Gastrocnemius medialis (tissue), 4 donors: ENCODE data around the gene KDM3B. TPM values are rescaled to one million over a fixed set of nuclear protein-coding genes. Genes with fewer than 3 reads are reported as not detected.

Experiments used
- ATAC-seq, 2 donors: fragments of 150-250 bp; one replicate each; pipeline ENCODE4 v1.9.1; 2016
- DNase-seq, 2 donors: peaks; one replicate each; pipeline ENCODE4 v3.0.0-alpha.2; 2019
- H3K27ac ChIP-seq, 4 donors: fragments of 200-600 bp; sonication (generic); 1 replicate in 1 of 4; 2 replicates in 3 of 4; pipeline ENCODE4 v1.5.1; 2016 to 2018; ENCODE audit warnings: mild to moderate bottlenecking in 2 of 4, moderate library complexity in 1 of 4
- H3K27me3 ChIP-seq, 3 donors: fragments of 200-600 bp; sonication (generic) in 2 of 3; 1 replicate in 1 of 3; 2 replicates in 2 of 3; pipeline versions ENCODE4 v1.5.1 to v1.6.0; 2016 to 2019; ENCODE audit warnings: mild to moderate bottlenecking in 1 of 3, moderate library complexity in 1 of 3
- H3K36me3 ChIP-seq, 2 donors: fragments of 200-600 bp; sonication (generic) in 1 of 2; one replicate each; pipeline ENCODE4 v1.5.1; 2017 to 2018
- H3K4me1 ChIP-seq, 2 donors: fragments of 200-600 bp; sonication (generic) in 1 of 2; one replicate each; pipeline ENCODE4 v1.5.1; 2016 to 2017; ENCODE audit warnings: mild to moderate bottlenecking in 2 of 2
- H3K4me3 ChIP-seq, 4 donors: fragments of 200-600 bp; sonication (generic) in 3 of 4; 1 replicate in 1 of 4; 2 replicates in 3 of 4; pipeline ENCODE4 v1.5.1; 2016 to 2019; ENCODE audit warnings: mild to moderate bottlenecking in 2 of 4
- H3K9me3 ChIP-seq, 3 donors: fragments of 200-600 bp; sonication (generic) in 2 of 3; 1 replicate in 1 of 3; 2 replicates in 2 of 3; pipeline ENCODE4 v1.5.1; 2016 to 2019
- POLR2A ChIP-seq, 2 donors: fragments of 450-650 bp; IDR thresholded peaks; one replicate each; pipeline ENCODE4 v1.6.1; 2017; ENCODE audit warnings: antibody characterized with exemption in 2 of 2, mild to moderate bottlenecking in 2 of 2, moderate library complexity in 2 of 2
- in situ Hi-C, 4 donors: fragments of 200-750 bp; cut with MboI; loops; one replicate each; pipeline versions ENCODE4 v1.15.0 to v1.8.0; 2017; ENCODE audit warnings: low sequenced_read_pairs in 4 of 4
- intact Hi-C: fragments of 100-400 bp; cut with DNase I; formaldehyde crosslinking; loops from one replicate; pipeline ENCODE4 v1.15.1; 2023; ENCODE audit warnings: low total_unique reads
- total RNA-seq, 4 donors: library from RNA; depleted of rRNA; stranded (reverse); fragments of >200 nt; gene quantifications; one replicate each; pipeline versions ENCODE4 v1.1.0 to v1.2.3, GENCODE V29; 2016
- TF ChIP-seq, protein P1 (sequence below), 5 experiments: fragments of 450-650 bp in 3 of 5; fragments of 200-600 bp in 2 of 5; sonication (generic) in 2 of 5; IDR thresholded peaks in 4 of 5; conservative IDR thresholded peaks in 1 of 5; 1 replicate in 4 of 5; 2 replicates in 1 of 5; pipeline ENCODE4 v1.5.1; 2016 to 2019; ENCODE audit warnings: antibody characterized with exemption in 5 of 5, mild to moderate bottlenecking in 3 of 5, moderate library complexity in 3 of 5

KDM3B gene
- total RNA-seq, 4 donors from 2014 or later: 49.4 to 100 (median 74.2) TPM

DNA sequence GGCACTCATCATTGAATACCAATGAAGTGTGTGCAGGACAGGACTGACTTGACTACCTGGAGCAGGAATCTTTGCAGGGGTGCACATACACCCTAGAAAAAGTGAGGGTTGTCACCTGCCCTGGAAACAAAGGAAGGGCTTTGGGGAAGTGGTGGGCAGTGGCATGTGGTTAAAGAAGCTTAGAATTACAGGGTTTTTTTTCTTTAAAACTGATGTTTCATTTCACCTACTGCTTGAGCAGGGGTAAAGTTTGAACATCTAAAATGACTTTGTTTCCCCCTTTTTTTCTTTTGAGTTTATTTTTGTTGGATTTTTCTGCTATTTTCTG is 2.0 kb upstream of the KDM3B start:
- H3K4me3 ChIP-seq: no peak overlapping the region
- H3K27ac ChIP-seq: peak overlapping the region; percentile 89 to 98 (median 95)
- H3K36me3 ChIP-seq: peaks cover 0 to 34% of the 10 kb centered on the region in 2 donors
- intact Hi-C loops (loop anchor here (5.0 kb wide), 3 partner anchors 42 to 128 kb away; no protein-coding TSS in a partner anchor), in situ Hi-C loops (no loop called here)
- H3K27me3 ChIP-seq: no peaks in the 10 kb centered on the region
- TF ChIP-seq POLR2A (IDR thresholded peaks at IDR 0.05): no peak
- TF ChIP-seq, protein P1, sequence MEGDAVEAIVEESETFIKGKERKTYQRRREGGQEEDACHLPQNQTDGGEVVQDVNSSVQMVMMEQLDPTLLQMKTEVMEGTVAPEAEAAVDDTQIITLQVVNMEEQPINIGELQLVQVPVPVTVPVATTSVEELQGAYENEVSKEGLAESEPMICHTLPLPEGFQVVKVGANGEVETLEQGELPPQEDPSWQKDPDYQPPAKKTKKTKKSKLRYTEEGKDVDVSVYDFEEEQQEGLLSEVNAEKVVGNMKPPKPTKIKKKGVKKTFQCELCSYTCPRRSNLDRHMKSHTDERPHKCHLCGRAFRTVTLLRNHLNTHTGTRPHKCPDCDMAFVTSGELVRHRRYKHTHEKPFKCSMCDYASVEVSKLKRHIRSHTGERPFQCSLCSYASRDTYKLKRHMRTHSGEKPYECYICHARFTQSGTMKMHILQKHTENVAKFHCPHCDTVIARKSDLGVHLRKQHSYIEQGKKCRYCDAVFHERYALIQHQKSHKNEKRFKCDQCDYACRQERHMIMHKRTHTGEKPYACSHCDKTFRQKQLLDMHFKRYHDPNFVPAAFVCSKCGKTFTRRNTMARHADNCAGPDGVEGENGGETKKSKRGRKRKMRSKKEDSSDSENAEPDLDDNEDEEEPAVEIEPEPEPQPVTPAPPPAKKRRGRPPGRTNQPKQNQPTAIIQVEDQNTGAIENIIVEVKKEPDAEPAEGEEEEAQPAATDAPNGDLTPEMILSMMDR (IDR thresholded peaks at IDR 0.05 in 4 of 5, conservative IDR thresholded peaks at IDR 0.05 in 1 of 5): no peak
- H3K9me3 ChIP-seq: no peaks in the 10 kb centered on the region
- DNase-seq (no peak), ATAC-seq (no peak)
- H3K4me1 ChIP-seq: peaks cover 16 to 32% of the 10 kb centered on the region in 2 donors

DNA sequence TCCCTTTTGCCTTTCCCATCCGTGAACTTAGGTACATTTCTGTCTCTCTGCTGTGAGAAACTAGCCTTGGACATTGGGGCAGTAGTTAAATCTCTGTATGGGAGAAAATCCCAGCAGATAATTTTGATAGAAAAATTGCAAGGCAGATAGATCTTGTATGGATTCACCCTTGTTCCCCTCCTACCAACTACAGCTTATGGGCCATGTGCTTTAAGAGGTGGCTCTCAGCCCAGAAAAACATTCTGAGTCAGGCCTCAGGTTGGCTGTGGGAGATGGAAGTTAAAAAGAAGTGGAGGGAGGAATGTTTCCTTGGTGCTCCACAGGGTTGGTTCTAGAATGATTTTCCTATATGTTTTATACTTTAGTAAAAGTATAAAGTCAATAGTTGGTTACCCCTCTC is 1.4 kb upstream of the KDM3B start:
- Histone ChIP-seq H3K4me1 (peaks cover 17 to 37% of the 10 kb centered on the region in 2 donors), H3K27me3 (no peaks in the 10 kb centered on the region), H3K36me3 (peaks cover 0 to 28% of the 10 kb centered on the region in 2 donors), H3K27ac (peak overlapping the region; percentile 89 to 98 (median 95)), H3K9me3 (no peaks in the 10 kb centered on the region), H3K4me3 (no peak overlapping the region)
- no peak for ATAC-seq
- TF ChIP-seq POLR2A (IDR thresholded peaks at IDR 0.05): no peak
- TF ChIP-seq, protein P1 (IDR thresholded peaks at IDR 0.05 in 4 of 5, conservative IDR thresholded peaks at IDR 0.05 in 1 of 5): no peak
- intact Hi-C loops (loop anchor here (5.0 kb wide), 3 partner anchors 41 to 129 kb away; no protein-coding TSS in a partner anchor), in situ Hi-C loops (no loop called here)
- no peak for DNase-seq

DNA sequence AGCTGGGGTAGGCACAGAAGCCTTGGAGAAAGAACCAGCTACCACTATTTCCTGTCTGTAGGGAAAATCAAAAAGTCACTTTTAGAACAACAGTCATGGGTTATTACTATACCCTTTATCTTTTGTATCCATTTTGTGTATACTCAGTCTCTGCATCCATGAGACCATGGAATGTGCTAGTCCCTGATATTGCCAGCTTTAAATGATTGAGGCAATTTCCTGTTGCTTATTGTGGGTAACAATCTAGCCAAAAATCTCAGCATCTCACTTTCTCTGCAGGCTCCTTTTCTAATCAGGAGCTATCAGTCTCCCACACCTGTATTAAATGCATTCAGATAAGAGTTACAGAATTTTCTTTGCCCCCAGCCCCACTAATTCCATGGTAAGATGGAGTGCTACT is 968 bp upstream of the KDM3B start:
- in situ Hi-C loops: no loop called here

DNA sequence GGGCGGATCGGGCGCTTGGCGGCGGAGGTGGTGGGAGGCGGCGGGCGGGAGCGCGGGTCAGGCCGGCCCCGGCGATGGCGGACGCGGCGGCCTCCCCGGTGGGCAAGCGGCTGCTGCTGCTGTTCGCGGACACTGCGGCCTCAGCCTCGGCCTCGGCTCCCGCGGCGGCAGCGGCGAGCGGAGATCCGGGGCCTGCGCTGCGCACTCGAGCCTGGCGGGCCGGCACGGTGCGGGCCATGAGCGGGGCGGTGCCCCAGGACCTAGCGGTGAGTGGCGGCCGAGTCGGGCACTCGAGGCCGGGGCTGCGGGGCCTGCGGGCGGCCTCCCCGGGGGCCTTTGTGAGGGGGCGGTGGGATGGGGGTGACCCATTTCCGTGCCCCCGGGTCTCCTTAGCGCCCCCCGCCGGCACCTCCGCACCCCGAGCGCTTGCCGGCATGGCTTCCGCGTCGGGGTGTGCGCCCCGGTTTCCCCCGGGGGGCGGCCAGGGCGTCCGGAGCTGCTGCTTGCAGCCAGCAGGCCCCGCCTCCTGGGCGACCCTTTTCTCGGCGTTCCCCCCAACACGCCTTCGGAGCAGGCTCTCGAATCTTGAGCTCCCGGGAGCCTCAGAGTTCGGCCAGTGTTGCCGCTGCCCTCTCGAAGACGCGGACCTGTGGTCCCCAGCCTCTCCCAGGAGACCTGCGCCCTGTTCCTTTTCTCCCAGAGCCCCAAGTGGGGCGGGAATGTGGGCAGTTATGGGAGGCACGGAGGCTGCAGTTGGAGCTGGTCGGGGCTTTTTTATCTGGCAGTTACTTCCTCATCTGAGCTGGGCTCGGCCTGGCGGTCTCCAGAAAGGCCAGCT is 456 bp downstream of the KDM3B start:
- intact Hi-C loops: loop anchor here (2.0 to 5.0 kb wide), 4 partner anchors 14 to 131 kb away; partner anchors contain the start of gene FAM53C
- H3K36me3 ChIP-seq: peaks cover 0 to 9% of the 10 kb centered on the region in 2 donors
- DNase-seq (peak; percentile 41 to 51), ATAC-seq (peak; percentile 61 to 73)
- peak overlapping the region; percentile 73 to 98 (median 91) for H3K4me3 ChIP-seq
- H3K4me1 ChIP-seq: peaks cover 30 to 41% of the 10 kb centered on the region in 2 donors
- no peaks in the 10 kb centered on the region for H3K9me3 ChIP-seq
- H3K27me3 ChIP-seq: no peaks in the 10 kb centered on the region
- H3K27ac ChIP-seq: peak overlapping the region; percentile 89 to 98 (median 95)
- in situ Hi-C loops: no loop called here
- TF ChIP-seq, protein P1 (IDR thresholded peaks at IDR 0.05 in 4 of 5, conservative IDR thresholded peaks at IDR 0.05 in 1 of 5): peak; percentile 33 to 62 (median 37)
- TF ChIP-seq POLR2A (IDR thresholded peaks at IDR 0.05): peak; percentile 26 to 30

More for the DNA sequence above, 968 bp upstream of the KDM3B start:
- H3K4me1 ChIP-seq: peaks cover 21 to 41% of the 10 kb centered on the region in 2 donors
- peak overlapping the region; percentile 89 to 98 (median 95) for H3K27ac ChIP-seq
- H3K4me3 ChIP-seq: no peak overlapping the region
- ATAC-seq: no peak
- intact Hi-C loops: loop anchor here (5.0 kb wide), 3 partner anchors 41 to 129 kb away; no protein-coding TSS in a partner anchor
- H3K9me3 ChIP-seq: no peaks in the 10 kb centered on the region
- no peaks in the 10 kb centered on the region for H3K27me3 ChIP-seq
- no peak for DNase-seq
- TF ChIP-seq, protein P1 (IDR thresholded peaks at IDR 0.05 in 4 of 5, conservative IDR thresholded peaks at IDR 0.05 in 1 of 5): no peak
- TF ChIP-seq POLR2A (IDR thresholded peaks at IDR 0.05): no peak
- H3K36me3 ChIP-seq: peaks cover 0 to 24% of the 10 kb centered on the region in 2 donors
